Body of pancreas (tissue), 4 donors: ENCODE data around the gene ITPKC. TPM values are rescaled to one million over a fixed set of nuclear protein-coding genes. Genes with fewer than 3 reads are reported as not detected.
A peak's percentile ranks its signal among the peaks of the same experiment; 100 is the strongest.

Experiments used
- ATAC-seq: fragments of 150-250 bp; one replicate; pipeline ENCODE4 v1.9.1; 2016
- DNase-seq, 4 donors: peaks; one replicate each; pipeline ENCODE4 v3.0.0-alpha.2; 2019
- H3K27ac ChIP-seq, 4 donors: fragments of 200-600 bp; sonication (generic); 1 replicate in 3 of 4; 2 replicates in 1 of 4; pipeline versions ENCODE4 v1.5.1 to v1.6.1; 2016 to 2019; ENCODE audit warnings: mild to moderate bottlenecking in 1 of 4, mixed read lengths in 1 of 4, moderate library complexity in 1 of 4
- H3K27me3 ChIP-seq, 2 donors: fragments of 200-600 bp; sonication (generic); one replicate each; pipeline ENCODE4 v1.6.0; 2016; ENCODE audit warnings: mild to moderate bottlenecking in 1 of 2
- H3K36me3 ChIP-seq, 2 donors: fragments of 200-600 bp; sonication (generic); replicated peaks in 1 of 2; 2 replicates each; pipeline ENCODE4 v1.5.1; 2016; ENCODE audit warnings: low read depth in 2 of 2; ENCODE audit not compliant: insufficient read depth in 1 of 2
- H3K4me1 ChIP-seq: fragments of 200-600 bp; sonication (generic); one replicate; pipeline ENCODE4 v1.6.0; 2016
- H3K4me3 ChIP-seq, 2 donors: fragments of 200-600 bp; sonication (generic); 1 replicate in 1 of 2; 2 replicates in 1 of 2; pipeline ENCODE4 v1.5.1; 2016 to 2019
- H3K9me3 ChIP-seq, 3 donors: fragments of 200-600 bp; sonication (generic); 1 replicate in 2 of 3; 2 replicates in 1 of 3; pipeline ENCODE4 v1.5.1; 2016
- POLR2A ChIP-seq, 3 donors: fragments of 450-650 bp; IDR thresholded peaks; one replicate each; pipeline ENCODE4 v1.6.1; 2016; ENCODE audit warnings: antibody characterized with exemption in 3 of 3, mild to moderate bottlenecking in 2 of 3
- WGBS, 2 donors: methylation state at CpG; one replicate each; pipeline ENCODE4 v1.1.5; 2017; 5-methylcytosine and 5-hydroxymethylcytosine counted together
- intact Hi-C: fragments of 100-400 bp; cut with DNase I; formaldehyde crosslinking; loops from one replicate; pipeline ENCODE4 v1.15.1; 2023
- total RNA-seq, 2 donors: library from RNA; depleted of rRNA; stranded (reverse); fragments of >200 nt; gene quantifications; one replicate each; pipeline ENCODE4 v1.1.0, GENCODE V29; 2016
- TF ChIP-seq, protein P1 (sequence below), 7 experiments: fragments of 450-650 bp in 4 of 7; fragments of 200-600 bp in 3 of 7; sonication (generic) in 3 of 7; IDR thresholded peaks; one replicate each; pipeline ENCODE4 v1.5.1; 2016 to 2019; ENCODE audit warnings: antibody characterized with exemption in 7 of 7

Gene ITPKC
- total RNA-seq, 2 donors from 2014 or later: 14.0 to 27.7 TPM

DNA sequence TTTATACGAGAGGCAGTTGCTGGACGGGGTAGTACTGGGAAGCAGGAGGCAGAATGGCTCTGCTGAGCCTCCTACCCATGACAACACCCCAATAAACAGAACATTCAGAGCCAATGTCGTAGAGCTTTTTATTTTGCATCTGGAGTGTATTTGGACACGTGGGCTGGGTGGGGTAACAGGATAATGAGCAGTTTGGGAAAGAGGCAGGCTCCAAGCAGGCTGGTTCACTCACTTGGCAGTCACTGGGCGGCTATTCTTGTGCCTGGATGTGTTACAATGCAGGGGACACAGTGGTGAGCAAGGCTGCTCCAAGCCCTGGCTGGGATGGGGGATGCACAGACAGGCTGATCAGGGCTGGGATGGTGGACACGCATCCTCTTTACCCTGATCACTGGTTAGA is 23.8 kb downstream of the ITPKC start:
- ATAC-seq (no peak), DNase-seq (no peak)
- peaks cover 0 to 15% of the 10 kb centered on the region in 2 donors for H3K36me3 ChIP-seq
- 75 to 81% methylated on average over 5 to 6 of the region's 6 CpGs for whole genome bisulfite sequencing, 2 donors
- H3K4me1 ChIP-seq: peaks cover 5% of the 10 kb centered on the region
- TF ChIP-seq, protein P1, sequence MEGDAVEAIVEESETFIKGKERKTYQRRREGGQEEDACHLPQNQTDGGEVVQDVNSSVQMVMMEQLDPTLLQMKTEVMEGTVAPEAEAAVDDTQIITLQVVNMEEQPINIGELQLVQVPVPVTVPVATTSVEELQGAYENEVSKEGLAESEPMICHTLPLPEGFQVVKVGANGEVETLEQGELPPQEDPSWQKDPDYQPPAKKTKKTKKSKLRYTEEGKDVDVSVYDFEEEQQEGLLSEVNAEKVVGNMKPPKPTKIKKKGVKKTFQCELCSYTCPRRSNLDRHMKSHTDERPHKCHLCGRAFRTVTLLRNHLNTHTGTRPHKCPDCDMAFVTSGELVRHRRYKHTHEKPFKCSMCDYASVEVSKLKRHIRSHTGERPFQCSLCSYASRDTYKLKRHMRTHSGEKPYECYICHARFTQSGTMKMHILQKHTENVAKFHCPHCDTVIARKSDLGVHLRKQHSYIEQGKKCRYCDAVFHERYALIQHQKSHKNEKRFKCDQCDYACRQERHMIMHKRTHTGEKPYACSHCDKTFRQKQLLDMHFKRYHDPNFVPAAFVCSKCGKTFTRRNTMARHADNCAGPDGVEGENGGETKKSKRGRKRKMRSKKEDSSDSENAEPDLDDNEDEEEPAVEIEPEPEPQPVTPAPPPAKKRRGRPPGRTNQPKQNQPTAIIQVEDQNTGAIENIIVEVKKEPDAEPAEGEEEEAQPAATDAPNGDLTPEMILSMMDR (IDR thresholded peaks at IDR 0.05): no peak
- TF ChIP-seq POLR2A (IDR thresholded peaks at IDR 0.05): no peak
- no peaks in the 10 kb centered on the region for H3K27me3 ChIP-seq
- intact Hi-C loops: no loop called here
- H3K9me3 ChIP-seq: no peaks in the 10 kb centered on the region
- H3K4me3 ChIP-seq: no peak overlapping the region
- no peak overlapping the region for H3K27ac ChIP-seq

DNA sequence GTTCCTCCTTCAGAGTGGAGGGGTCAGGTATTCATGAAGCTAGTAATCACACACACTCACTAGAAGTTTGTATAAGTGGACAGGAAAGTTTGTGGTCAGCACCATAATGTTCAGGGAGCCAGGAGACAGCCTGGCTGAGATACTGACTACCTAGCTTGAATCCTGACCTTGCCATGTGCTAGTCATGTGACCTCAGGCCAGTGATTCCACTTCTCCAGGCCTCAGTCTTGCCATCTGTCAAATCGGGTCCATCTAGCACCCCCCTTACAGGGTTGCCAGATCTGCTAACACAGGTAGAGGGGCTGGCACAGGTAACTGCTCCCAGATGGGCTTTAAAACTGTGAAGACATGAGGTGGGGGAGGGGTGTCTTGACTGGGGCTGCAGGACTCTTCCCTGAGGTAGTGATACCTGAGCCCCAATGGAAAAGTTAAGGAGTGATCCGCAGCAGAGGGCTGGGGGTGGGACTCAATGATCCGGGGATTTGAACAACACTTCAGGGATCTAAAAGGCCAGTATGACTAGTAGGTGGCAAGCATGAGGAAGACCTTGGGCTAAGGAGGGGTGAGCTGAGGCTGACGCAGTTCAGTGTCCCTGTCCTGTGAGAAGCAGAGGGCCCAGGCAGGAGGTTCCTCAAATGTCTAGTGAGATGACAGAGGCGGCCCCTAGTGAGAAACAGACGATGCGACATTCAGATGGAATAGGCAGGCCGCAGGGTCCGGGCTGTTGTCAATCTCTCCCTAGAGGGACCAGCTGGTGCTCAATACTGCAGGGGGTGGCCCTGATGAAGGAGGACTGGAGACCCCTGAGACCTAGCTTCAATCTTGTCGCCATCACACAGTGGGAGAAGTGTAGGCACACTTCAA is 24.8 kb downstream of the ITPKC start:
- WGBS, 2 donors: 74 to 82% methylated on average over 9 of the region's 10 CpGs
- intact Hi-C loops: no loop called here
- no peak for TF ChIP-seq POLR2A (IDR thresholded peaks at IDR 0.05)
- TF ChIP-seq, protein P1 (IDR thresholded peaks at IDR 0.05): no peak

DNA sequence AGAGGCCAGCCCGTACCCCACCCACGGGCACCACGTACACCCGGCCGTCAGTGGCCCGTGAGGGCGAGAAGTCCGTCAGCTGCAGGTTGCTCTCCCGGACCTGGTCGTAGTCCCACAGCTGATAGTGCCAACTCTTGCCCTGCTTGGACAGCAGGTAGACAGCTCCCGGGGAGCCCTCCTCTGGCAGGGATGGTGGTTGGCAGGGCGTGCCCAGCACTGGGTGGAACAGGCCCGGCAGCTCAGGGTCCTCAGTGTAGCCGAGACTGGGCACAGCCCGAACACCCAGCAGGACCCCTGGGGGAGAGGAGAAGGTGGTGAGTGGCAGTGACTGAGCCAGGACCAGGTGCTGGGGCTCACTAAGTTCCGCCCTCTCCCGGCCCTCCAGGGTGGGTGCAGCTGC is 25.6 kb downstream of the ITPKC start:
- no peaks in the 10 kb centered on the region for H3K9me3 ChIP-seq
- H3K27me3 ChIP-seq: no peaks in the 10 kb centered on the region
- no peak overlapping the region for H3K4me3 ChIP-seq
- H3K27ac ChIP-seq: no peak overlapping the region
- TF ChIP-seq, protein P1 (IDR thresholded peaks at IDR 0.05): no peak
- no peak for TF ChIP-seq POLR2A (IDR thresholded peaks at IDR 0.05)
- H3K36me3 ChIP-seq: peaks cover 0 to 7% of the 10 kb centered on the region in 2 donors
- intact Hi-C loops: no loop called here
- ATAC-seq: peak; percentile 7
- peaks cover 5% of the 10 kb centered on the region for H3K4me1 ChIP-seq
- peak in 2 of 4 donors; percentile 36 to 37 for DNase-seq
- WGBS, 2 donors: 50% methylated on average over 17 of the region's 17 CpGs; no CpG with 5 or more reads in 1 of the 2 donors

More for the DNA sequence above, 24.8 kb downstream of the ITPKC start:
- DNase-seq (no peak), ATAC-seq (peak; percentile 4)
- peaks cover 0 to 14% of the 10 kb centered on the region in 2 donors for H3K36me3 ChIP-seq
- no peaks in the 10 kb centered on the region for H3K27me3 ChIP-seq
- no peak overlapping the region for H3K4me3 ChIP-seq
- H3K27ac ChIP-seq: no peak overlapping the region
- peaks cover 5% of the 10 kb centered on the region for H3K4me1 ChIP-seq
- no peaks in the 10 kb centered on the region for H3K9me3 ChIP-seq

DNA sequence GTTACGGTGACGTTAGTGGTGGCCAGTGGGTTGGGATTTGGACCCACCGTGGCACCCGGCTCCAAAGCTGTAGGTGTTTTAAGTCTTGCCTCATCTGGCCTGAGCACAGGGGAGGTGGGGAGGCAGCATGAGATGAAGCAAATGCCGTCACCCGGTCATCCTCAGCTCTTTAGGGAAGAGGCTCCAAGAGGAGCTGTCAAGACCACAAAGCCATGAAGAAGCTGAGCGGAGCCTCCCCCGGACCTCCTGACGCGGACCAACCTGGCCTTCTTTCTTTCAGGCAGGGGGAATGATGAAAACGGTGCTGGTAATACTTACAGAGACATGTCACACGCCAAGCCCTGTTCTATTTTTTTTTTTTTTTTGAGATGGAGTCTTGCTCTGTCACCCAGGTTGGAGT is 26.0 kb downstream of the ITPKC start:
- ATAC-seq: no peak

More for the DNA sequence above, 26.0 kb downstream of the ITPKC start:
- Histone ChIP-seq H3K36me3 (peaks cover 0 to 5% of the 10 kb centered on the region in 2 donors), H3K27ac (no peak overlapping the region), H3K4me3 (no peak overlapping the region), H3K4me1 (peaks cover 5% of the 10 kb centered on the region), H3K9me3 (no peaks in the 10 kb centered on the region), H3K27me3 (no peaks in the 10 kb centered on the region)
- DNase-seq: no peak
- no peak for TF ChIP-seq POLR2A (IDR thresholded peaks at IDR 0.05)
- TF ChIP-seq, protein P1 (IDR thresholded peaks at IDR 0.05): peak in 1 of 7 experiments; percentile 9
- intact Hi-C loops: no loop called here
- WGBS, 2 donors: 87 to 91% methylated on average over 12 of the region's 12 CpGs
